Effector CD4-positive, alpha-beta T cell (primary cell): ENCODE data around the gene LAMP1.
"Not testable (repeated sequence)": the region's sequence is repeated elsewhere in the genome, so short reads cannot be mapped to it uniquely, and the experiment has no call there.

Experiments
- DNase-seq: peaks from one replicate; pipeline ENCODE4 v3.0.0-alpha.2; 2020

The LAMP1 gene

GRCh38 chr13:113359571-113359970 lies 62.5 kb downstream of the LAMP1 start:
- no peak for DNase-seq

- no peak for DNase-seq
Observed at GRCh38 chr13:113360446-113360845, 63.4 kb downstream of the LAMP1 start.

GRCh38 chr13:113361406-113361805 lies 64.4 kb downstream of the LAMP1 start:
- no peak for DNase-seq

- DNase-seq, result no peak
Observed at GRCh38 chr13:113364311-113364889, 67.4 kb downstream of the LAMP1 start.

- no peak for DNase-seq
Observed at GRCh38 chr13:113364901-113365582, 68.0 kb downstream of the LAMP1 start.

- no peak for DNase-seq
Observed at GRCh38 chr13:113365583-113365970, 68.5 kb downstream of the LAMP1 start.

GRCh38 chr13:113365971-113366588 lies 69.0 kb downstream of the LAMP1 start:
- no peak for DNase-seq

GRCh38 chr13:113367020-113367560 lies 70.1 kb downstream of the LAMP1 start:
- DNase-seq, result no peak

GRCh38 chr13:113367771-113368170 lies 70.7 kb downstream of the LAMP1 start:
- DNase-seq, result no peak

GRCh38 chr13:113368353-113368752 lies 71.3 kb downstream of the LAMP1 start:
- not testable (repeated sequence) for DNase-seq

- no peak for DNase-seq
Observed at GRCh38 chr13:113369189-113369588, 72.2 kb downstream of the LAMP1 start.

- no peak for DNase-seq
Observed at GRCh38 chr13:113369881-113370280, 72.8 kb downstream of the LAMP1 start.

- no peak for DNase-seq
Observed at GRCh38 chr13:113371061-113371460, 74.0 kb downstream of the LAMP1 start.

GRCh38 chr13:113371701-113372100 lies 74.7 kb downstream of the LAMP1 start:
- not testable (repeated sequence) for DNase-seq
